HG02973 (cell line): ENCODE measurements around the gene CCNF.
"Not testable (repeated sequence)": the region's sequence is repeated elsewhere in the genome, so short reads cannot be mapped to it uniquely, and the experiment has no call there.

Source experiments
- ATAC-seq: cut with Tn5 transposase; IDR thresholded peaks from one replicate; pipeline ENCODE4 v1.9.1; 2021; ENCODE audit warnings: moderate library complexity; ENCODE audit not compliant: unreplicated experiment

The CCNF gene

GRCh38 chr16:2471016-2471652 is 41.9 kb downstream of the CCNF start, which contains the start of gene NTN3:
Gene NTN3, plus strand, starts transcription at chr16:2471297. Its CDS starts 405 bp downstream, at chr16:2471702.
- no peak for ATAC-seq

GRCh38 chr16:2471653-2472487 is 42.6 kb downstream of the CCNF start:
- no peak for ATAC-seq

- no peak for ATAC-seq
Measured at GRCh38 chr16:2472488-2472864, 43.2 kb downstream of the CCNF start.

- ATAC-seq: no peak
Measured at GRCh38 chr16:2472885-2473445, 43.7 kb downstream of the CCNF start.

GRCh38 chr16:2473446-2473926 is 44.2 kb downstream of the CCNF start:
- no peak for ATAC-seq

- peak; percentile 24 for ATAC-seq
Measured at GRCh38 chr16:2473999-2474876, 45.0 kb downstream of the CCNF start.

- ATAC-seq: peak; percentile 41
Measured at GRCh38 chr16:2474877-2475412, 45.7 kb downstream of the CCNF start, which contains the start of gene TBC1D24. Gene TBC1D24, plus strand, starts transcription at chr16:2475127. Its CDS starts 21,022 bp downstream, at chr16:2496149.

- ATAC-seq: no peak
Measured at GRCh38 chr16:2475413-2476344, 46.4 kb downstream of the CCNF start.

- ATAC-seq: no peak
Measured at GRCh38 chr16:2476345-2476720, 47.1 kb downstream of the CCNF start.

GRCh38 chr16:2476741-2477140 is 47.5 kb downstream of the CCNF start:
- no peak for ATAC-seq

- ATAC-seq: no peak
Measured at GRCh38 chr16:2477327-2477726, 48.1 kb downstream of the CCNF start.

GRCh38 chr16:2478279-2478678 is 49.0 kb downstream of the CCNF start:
- ATAC-seq: no peak

GRCh38 chr16:2479996-2480395 is 50.7 kb downstream of the CCNF start:
- ATAC-seq: not testable (repeated sequence)

- no peak for ATAC-seq
Measured at GRCh38 chr16:2480948-2481347, 51.7 kb downstream of the CCNF start.

GRCh38 chr16:2481676-2482075 is 52.4 kb downstream of the CCNF start:
- ATAC-seq: no peak

GRCh38 chr16:2482249-2482648 is 53.0 kb downstream of the CCNF start:
- no peak for ATAC-seq

GRCh38 chr16:2482708-2483534 is 53.7 kb downstream of the CCNF start:
- no peak for ATAC-seq
